Suprapubic skin (tissue), 4 donors: Measurements from ENCODE around the gene MESP1. TPM values are rescaled to one million over a fixed set of nuclear protein-coding genes. Genes with fewer than 3 reads are reported as not detected.

Experiments
- DNase-seq, 2 donors: peaks; one replicate each; pipeline ENCODE4 v3.0.0-alpha.2; 2019; ENCODE audit warnings: low spot score in 2 of 2
- H3K27ac ChIP-seq: fragments of 200-600 bp; sonication (generic); one replicate; pipeline ENCODE4 v1.5.1; 2019
- H3K27me3 ChIP-seq: fragments of 200-600 bp; sonication (generic); one replicate; pipeline ENCODE4 v1.5.1; 2019
- H3K36me3 ChIP-seq: fragments of 200-600 bp; sonication (generic); one replicate; pipeline ENCODE4 v1.5.1; 2019
- H3K4me1 ChIP-seq: fragments of 200-600 bp; sonication (generic); one replicate; pipeline ENCODE4 v1.5.1; 2019
- H3K4me3 ChIP-seq: fragments of 200-600 bp; sonication (generic); one replicate; pipeline ENCODE4 v1.5.1; 2019; ENCODE audit warnings: mild to moderate bottlenecking
- H3K9me3 ChIP-seq: fragments of 200-600 bp; sonication (generic); one replicate; pipeline ENCODE4 v1.5.1; 2019
- EP300 ChIP-seq: sonication (generic); formaldehyde crosslinking; IDR thresholded peaks from one replicate; pipeline ENCODE4 v1.6.1; 2017; ENCODE audit warnings: antibody characterized with exemption
- POLR2A ChIP-seq, 2 donors: fragments of 450-650 bp; IDR thresholded peaks; one replicate each; pipeline ENCODE4 v1.6.1; 2017; ENCODE audit warnings: antibody characterized with exemption in 2 of 2, mild to moderate bottlenecking in 2 of 2, moderate library complexity in 2 of 2
- POLR2AphosphoS5 ChIP-seq, 3 donors: sonication (generic); formaldehyde crosslinking; IDR thresholded peaks; one replicate each; pipeline ENCODE4 v1.6.1; 2017; ENCODE audit warnings: antibody characterized with exemption in 3 of 3
- WGBS: methylation state at CpG from one replicate; pipeline ENCODE4 v1.1.5; 2018; 5-methylcytosine and 5-hydroxymethylcytosine counted together
- total RNA-seq, 4 donors: library from RNA; depleted of rRNA; stranded (reverse); fragments of >200 nt; gene quantifications; one replicate each; pipeline ENCODE4 v1.1.0, GENCODE V29; 2016
- TF ChIP-seq, protein P1 (sequence below), 2 donors: fragments of 200-600 bp in 1 of 2; fragments of 450-650 bp in 1 of 2; sonication (generic) in 1 of 2; IDR thresholded peaks; one replicate each; pipeline ENCODE4 v1.5.1; 2016 to 2019; ENCODE audit warnings: antibody characterized with exemption in 2 of 2, mild to moderate bottlenecking in 1 of 2, moderate library complexity in 1 of 2

Gene MESP1
- total RNA-seq, 4 donors from 2014 or later, result 0.49 to 1.9 (median 0.89) TPM

DNA sequence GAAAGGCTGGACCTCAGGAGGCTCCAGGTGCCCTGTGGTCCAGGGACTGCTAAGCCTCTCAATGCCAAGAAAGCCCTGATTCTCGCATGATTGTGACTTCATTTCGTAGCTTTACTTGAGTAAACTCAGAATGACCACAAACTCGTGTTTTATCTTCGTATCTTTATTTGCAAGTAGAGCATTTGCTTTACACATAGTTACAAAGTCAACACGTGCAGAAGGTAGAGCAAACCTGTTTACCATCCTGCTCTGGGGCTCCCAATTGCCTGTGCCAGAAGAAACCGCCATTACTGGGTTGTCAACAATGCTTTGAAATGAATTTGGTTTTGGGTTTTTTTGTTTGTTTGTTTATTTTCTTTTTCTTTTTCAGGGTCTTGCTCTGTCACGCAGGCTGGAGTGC, 5.8 kb upstream of the MESP1 start:
- Histone ChIP-seq H3K27me3 (no peaks in the 10 kb centered on the region), H3K4me1 (peaks cover 16% of the 10 kb centered on the region), H3K27ac (no peak overlapping the region), H3K9me3 (no peaks in the 10 kb centered on the region), H3K4me3 (no peak overlapping the region), H3K36me3 (no peaks in the 10 kb centered on the region)
- no peak for DNase-seq
- TF ChIP-seq, protein P1, sequence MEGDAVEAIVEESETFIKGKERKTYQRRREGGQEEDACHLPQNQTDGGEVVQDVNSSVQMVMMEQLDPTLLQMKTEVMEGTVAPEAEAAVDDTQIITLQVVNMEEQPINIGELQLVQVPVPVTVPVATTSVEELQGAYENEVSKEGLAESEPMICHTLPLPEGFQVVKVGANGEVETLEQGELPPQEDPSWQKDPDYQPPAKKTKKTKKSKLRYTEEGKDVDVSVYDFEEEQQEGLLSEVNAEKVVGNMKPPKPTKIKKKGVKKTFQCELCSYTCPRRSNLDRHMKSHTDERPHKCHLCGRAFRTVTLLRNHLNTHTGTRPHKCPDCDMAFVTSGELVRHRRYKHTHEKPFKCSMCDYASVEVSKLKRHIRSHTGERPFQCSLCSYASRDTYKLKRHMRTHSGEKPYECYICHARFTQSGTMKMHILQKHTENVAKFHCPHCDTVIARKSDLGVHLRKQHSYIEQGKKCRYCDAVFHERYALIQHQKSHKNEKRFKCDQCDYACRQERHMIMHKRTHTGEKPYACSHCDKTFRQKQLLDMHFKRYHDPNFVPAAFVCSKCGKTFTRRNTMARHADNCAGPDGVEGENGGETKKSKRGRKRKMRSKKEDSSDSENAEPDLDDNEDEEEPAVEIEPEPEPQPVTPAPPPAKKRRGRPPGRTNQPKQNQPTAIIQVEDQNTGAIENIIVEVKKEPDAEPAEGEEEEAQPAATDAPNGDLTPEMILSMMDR (IDR thresholded peaks at IDR 0.05), result no peak
- TF ChIP-seq EP300, result no peak
- TF ChIP-seq POLR2A (IDR thresholded peaks at IDR 0.05), result no peak
- no peak for TF ChIP-seq POLR2AphosphoS5 (IDR thresholded peaks at IDR 0.05)
- 75% methylated on average over 7 of the region's 7 CpGs for WGBS

DNA sequence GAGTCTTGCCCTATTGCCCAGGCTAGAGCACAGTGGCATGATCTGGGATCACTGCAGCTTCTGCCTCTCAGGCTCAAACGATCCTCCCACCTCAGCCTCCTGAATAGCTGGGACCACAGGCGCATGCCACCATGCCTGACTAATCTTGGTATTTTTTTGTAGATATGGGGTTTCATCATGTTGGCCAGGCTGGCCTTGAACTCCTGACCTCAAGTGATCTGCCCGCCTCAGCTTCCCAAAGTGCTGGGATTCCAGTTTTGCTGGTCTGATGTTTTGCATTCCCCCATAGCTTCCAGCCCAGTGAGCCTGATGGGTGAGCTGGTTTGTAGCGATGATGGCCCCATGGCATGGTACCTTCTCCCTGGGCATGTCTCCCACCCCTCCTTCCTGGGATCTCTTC, 4.7 kb upstream of the MESP1 start:
- DNase-seq, result no peak
- Histone ChIP-seq H3K9me3 (no peaks in the 10 kb centered on the region), H3K36me3 (no peaks in the 10 kb centered on the region), H3K4me3 (no peak overlapping the region), H3K27ac (no peak overlapping the region), H3K4me1 (peaks cover 10% of the 10 kb centered on the region), H3K27me3 (no peaks in the 10 kb centered on the region)
- 94% methylated on average over 4 of the region's 4 CpGs for WGBS
- TF ChIP-seq POLR2AphosphoS5 (IDR thresholded peaks at IDR 0.05) (no peak), POLR2A (IDR thresholded peaks at IDR 0.05) (no peak), EP300 (no peak)
- TF ChIP-seq, protein P1 (IDR thresholded peaks at IDR 0.05), result no peak

DNA sequence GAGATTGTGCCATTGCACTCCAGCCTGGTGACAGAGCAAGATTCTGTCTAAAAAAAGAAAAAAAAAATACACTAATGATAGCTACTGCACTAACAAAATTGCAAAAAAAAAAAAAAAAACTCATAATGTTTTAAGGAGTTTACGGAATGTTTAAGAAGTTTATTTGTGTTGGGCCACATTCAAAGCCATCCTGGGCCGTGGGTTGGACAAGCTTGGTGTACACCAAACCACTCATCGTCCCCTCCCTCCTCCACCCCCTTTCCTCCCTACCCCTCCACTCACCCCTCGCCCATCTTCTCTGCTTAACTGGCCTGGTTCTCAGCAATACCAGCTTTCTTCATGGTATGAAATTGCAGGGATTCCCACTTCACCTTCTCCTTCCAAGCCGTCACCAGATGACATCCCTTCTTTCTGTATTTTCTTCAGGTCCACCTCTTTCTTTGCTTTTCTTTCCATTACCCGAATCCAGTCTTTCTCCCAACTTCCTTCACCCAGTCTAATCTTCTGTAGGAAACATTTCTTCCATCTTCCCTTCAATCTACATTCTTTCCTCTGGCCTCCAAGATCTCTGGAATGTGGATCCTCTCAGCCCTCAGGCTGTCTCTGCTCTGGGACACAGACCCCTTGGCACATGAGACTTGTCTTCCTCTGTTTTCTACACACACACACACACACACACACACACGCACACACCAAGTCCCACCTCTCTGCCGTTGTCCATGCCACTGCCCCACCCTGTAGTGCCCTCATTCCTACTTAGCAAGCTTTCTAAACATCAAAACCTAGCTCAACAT, 3.5 kb upstream of the MESP1 start:
- 76% methylated on average over 8 of the region's 8 CpGs for WGBS
- Histone ChIP-seq H3K4me1 (peaks cover 16% of the 10 kb centered on the region), H3K27me3 (peaks cover 3% of the 10 kb centered on the region), H3K9me3 (no peaks in the 10 kb centered on the region), H3K4me3 (no peak overlapping the region), H3K36me3 (no peaks in the 10 kb centered on the region), H3K27ac (no peak overlapping the region)
- TF ChIP-seq, protein P1 (IDR thresholded peaks at IDR 0.05), result no peak
- TF ChIP-seq POLR2A (IDR thresholded peaks at IDR 0.05), result no peak
- TF ChIP-seq POLR2AphosphoS5 (IDR thresholded peaks at IDR 0.05), result no peak
- TF ChIP-seq EP300, result no peak
- no peak for DNase-seq

DNA sequence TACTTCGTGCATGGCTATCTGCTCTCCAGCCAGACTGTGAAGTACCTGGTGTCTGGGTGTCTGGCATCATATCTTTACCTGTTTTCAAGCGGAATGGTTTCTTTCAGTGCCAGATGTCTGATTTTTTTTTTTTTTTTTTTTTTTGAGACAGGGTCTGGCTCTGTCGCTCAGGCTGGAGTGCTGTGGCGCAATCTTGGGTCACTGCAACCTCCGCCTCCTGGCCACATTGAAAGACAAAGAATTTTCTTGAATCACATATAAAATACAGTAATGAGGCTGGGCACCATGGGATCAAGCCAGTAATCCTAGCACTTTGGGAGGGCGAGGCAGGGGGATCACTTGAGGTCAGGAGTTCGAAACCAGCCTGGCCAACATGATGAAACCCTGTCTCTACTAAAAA, 2.8 kb upstream of the MESP1 start:
- Histone ChIP-seq H3K36me3 (no peaks in the 10 kb centered on the region), H3K9me3 (no peaks in the 10 kb centered on the region), H3K27me3 (peaks cover 6% of the 10 kb centered on the region), H3K4me1 (peaks cover 16% of the 10 kb centered on the region), H3K27ac (no peak overlapping the region), H3K4me3 (no peak overlapping the region)
- no peak for TF ChIP-seq POLR2A (IDR thresholded peaks at IDR 0.05)
- no peak for TF ChIP-seq POLR2AphosphoS5 (IDR thresholded peaks at IDR 0.05)
- TF ChIP-seq EP300, result no peak
- TF ChIP-seq, protein P1 (IDR thresholded peaks at IDR 0.05), result no peak
- 87% methylated on average over 7 of the region's 7 CpGs for WGBS
- DNase-seq, result no peak

DNA sequence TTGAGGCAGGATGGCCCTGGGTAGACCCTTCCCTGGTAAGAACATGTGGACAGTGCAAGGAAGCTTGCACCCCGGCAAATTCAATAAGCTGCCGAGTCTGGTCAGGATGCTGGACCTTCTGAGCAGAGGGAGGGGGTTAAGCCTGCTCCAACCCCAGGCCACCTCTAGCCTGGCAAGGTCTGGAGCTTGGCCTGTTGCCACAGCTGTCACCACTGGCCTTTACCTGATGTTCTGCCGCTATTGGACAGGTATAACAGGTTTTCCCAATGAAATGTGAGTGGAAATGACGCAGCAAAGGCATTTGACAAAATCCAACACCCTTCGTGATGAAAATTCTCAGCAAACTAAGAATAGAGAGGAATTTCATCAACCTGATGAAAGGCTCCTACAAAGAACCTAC, 699 bp upstream of the MESP1 start:
- H3K27ac ChIP-seq, result no peak overlapping the region
- no peak for TF ChIP-seq EP300
- TF ChIP-seq, protein P1 (IDR thresholded peaks at IDR 0.05), result no peak
- no peak for TF ChIP-seq POLR2A (IDR thresholded peaks at IDR 0.05)
- no peak for TF ChIP-seq POLR2AphosphoS5 (IDR thresholded peaks at IDR 0.05)
- no peak for DNase-seq

More for the DNA sequence above, 699 bp upstream of the MESP1 start:
- WGBS, result 76% methylated on average over 5 of the region's 5 CpGs
- Histone ChIP-seq H3K4me1 (peaks cover 16% of the 10 kb centered on the region), H3K27me3 (peaks cover 6% of the 10 kb centered on the region), H3K36me3 (no peaks in the 10 kb centered on the region), H3K4me3 (no peak overlapping the region), H3K9me3 (no peaks in the 10 kb centered on the region)
